ENCODE measurements around the gene TTC3. TPM values are rescaled to one million over a fixed set of nuclear protein-coding genes. Genes with fewer than 3 reads are reported as not detected.

Gene TTC3
- total and polyA plus RNA-seq, 8 donors = 103 to 214 (median 191) TPM

- H3K4me1 ChIP-seq = peaks cover 0 to 3% of the 10 kb centered on the region in 2 donors
- ATAC-seq = no peak
- TF ChIP-seq CTCF (IDR thresholded peaks at IDR 0.05) = no peak
These were observed 164.3 kb downstream of the TTC3 start for GRCh38 chr21:37237346-37237745.

GRCh38 chr21:37237764-37238163, 164.7 kb downstream of the TTC3 start:
- no peak for ATAC-seq
- peaks cover 0 to 83% of the 10 kb centered on the region in 2 donors for H3K36me3 ChIP-seq

More at GRCh38 chr21:37237346-37237745, 164.3 kb downstream of the TTC3 start:
- H3K27ac ChIP-seq = peak overlapping the region in 1 of 2 donors; percentile 11
- no peak for DNase-seq
- no peak overlapping the region for H3K4me3 ChIP-seq
- H3K9me3 ChIP-seq = no peaks in the 10 kb centered on the region
- intact Hi-C loops (cut with DNase I) = no loop called here
- peaks cover 0 to 87% of the 10 kb centered on the region in 2 donors for H3K36me3 ChIP-seq
- no peaks in the 10 kb centered on the region for H3K27me3 ChIP-seq

GRCh38 chr21:37240978-37241377, 167.9 kb downstream of the TTC3 start:
- peaks cover 0 to 53% of the 10 kb centered on the region in 2 donors for H3K36me3 ChIP-seq
- no peaks in the 10 kb centered on the region for H3K27me3 ChIP-seq
- no peak overlapping the region for H3K27ac ChIP-seq
- intact Hi-C loops (cut with DNase I) = no loop called here
- no peak overlapping the region for H3K4me3 ChIP-seq
- no peaks in the 10 kb centered on the region for H3K9me3 ChIP-seq
- no peak for ATAC-seq
- DNase-seq = no peak
- peaks cover 0 to 22% of the 10 kb centered on the region in 2 donors for H3K4me1 ChIP-seq
- TF ChIP-seq CTCF (IDR thresholded peaks at IDR 0.05) = no peak

More at GRCh38 chr21:37237764-37238163, 164.7 kb downstream of the TTC3 start:
- Histone ChIP-seq H3K27ac (peak overlapping the region in 1 of 2 donors; percentile 11), H3K27me3 (no peaks in the 10 kb centered on the region), H3K4me1 (peaks cover 0 to 3% of the 10 kb centered on the region in 2 donors), H3K9me3 (no peaks in the 10 kb centered on the region), H3K4me3 (no peak overlapping the region)
- no peak for TF ChIP-seq CTCF (IDR thresholded peaks at IDR 0.05)
- intact Hi-C loops (cut with DNase I) = no loop called here
- DNase-seq = no peak

GRCh38 chr21:37241426-37241825, 168.4 kb downstream of the TTC3 start:
- no peaks in the 10 kb centered on the region for H3K27me3 ChIP-seq
- TF ChIP-seq CTCF (IDR thresholded peaks at IDR 0.05) = no peak
- no peak for ATAC-seq
- H3K36me3 ChIP-seq = peaks cover 0 to 50% of the 10 kb centered on the region in 2 donors
- H3K4me3 ChIP-seq = no peak overlapping the region
- peaks cover 0 to 23% of the 10 kb centered on the region in 2 donors for H3K4me1 ChIP-seq
- no peaks in the 10 kb centered on the region for H3K9me3 ChIP-seq
- no peak overlapping the region for H3K27ac ChIP-seq
- no peak for DNase-seq
- intact Hi-C loops (cut with DNase I) = no loop called here

- H3K36me3 ChIP-seq = peaks cover 0 to 25% of the 10 kb centered on the region in 2 donors
- ATAC-seq = no peak
- intact Hi-C loops (cut with DNase I) = no loop called here
- H3K4me1 ChIP-seq = peaks cover 0 to 21% of the 10 kb centered on the region in 2 donors
- no peaks in the 10 kb centered on the region for H3K27me3 ChIP-seq
- H3K9me3 ChIP-seq = no peaks in the 10 kb centered on the region
- H3K4me3 ChIP-seq = no peak overlapping the region
- no peak overlapping the region for H3K27ac ChIP-seq
- no peak for TF ChIP-seq CTCF (IDR thresholded peaks at IDR 0.05)
- DNase-seq = no peak
These were observed 170.9 kb downstream of the TTC3 start for GRCh38 chr21:37243961-37244360.
